GM23338 (cell line): ENCODE results near the gene DIDO1. TPM values are rescaled to one million over a fixed set of nuclear protein-coding genes. Genes with fewer than 3 reads are reported as not detected.

Source experiments
- ATAC-seq: fragments of 200-7000 bp; cut with Tn5 transposase; 3 replicates; pipeline ENCODE4 v1.9.1; 2020
- DNase-seq: peaks from one replicate; pipeline ENCODE4 v3.0.0-alpha.2; 2015; ENCODE audit warnings: low spot score
- H2AFZ ChIP-seq: fragments of 200-600 bp; sonication (generic); 2 replicates; pipeline ENCODE4 v1.8.0; 2016; ENCODE audit warnings: antibody characterized with exemption, mild to moderate bottlenecking, moderate library complexity
- H3F3A ChIP-seq: fragments of 200-600 bp; sonication (generic); replicated peaks from 2 replicates; pipeline ENCODE4 v1.8.0; 2017; ENCODE audit warnings: antibody characterized with exemption, mixed run types, low read depth
- H3K27ac ChIP-seq: fragments of 200-600 bp; sonication (generic); 2 replicates; pipeline ENCODE4 v1.6.1; 2016; ENCODE audit warnings: low read depth
- H3K27me3 ChIP-seq: fragments of 200-600 bp; sonication (generic); 2 replicates; pipeline ENCODE4 v1.8.0; 2016; ENCODE audit warnings: mild to moderate bottlenecking, mixed run types, moderate library complexity; ENCODE audit not compliant: insufficient read depth
- H3K36me3 ChIP-seq: fragments of 200-600 bp; sonication (generic); 2 replicates; pipeline ENCODE4 v1.8.0; 2016; ENCODE audit warnings: mild to moderate bottlenecking; ENCODE audit not compliant: insufficient read depth
- H3K4me1 ChIP-seq: fragments of 200-600 bp; sonication (generic); 2 replicates; pipeline ENCODE4 v1.8.0; 2016; ENCODE audit warnings: mild to moderate bottlenecking, moderate library complexity; ENCODE audit not compliant: insufficient read depth
- H3K4me2 ChIP-seq: fragments of 200-600 bp; sonication (generic); 2 replicates; pipeline ENCODE4 v1.7.1; 2017; ENCODE audit warnings: mixed run types
- H3K4me3 ChIP-seq: fragments of 200-600 bp; sonication (generic); 2 replicates; pipeline ENCODE4 v1.6.1; 2016; ENCODE audit warnings: mixed run types
- H3K79me2 ChIP-seq: fragments of 200-600 bp; sonication (generic); replicated peaks from 2 replicates; pipeline ENCODE4 v1.8.0; 2017; ENCODE audit warnings: mild to moderate bottlenecking; ENCODE audit not compliant: insufficient read depth
- H3K9me2 ChIP-seq: fragments of 200-600 bp; sonication (generic); 2 replicates; pipeline ENCODE4 v1.8.0; 2017; ENCODE audit not compliant: insufficient read depth
- H4K20me1 ChIP-seq: fragments of 200-600 bp; sonication (generic); replicated peaks from 2 replicates; pipeline ENCODE4 v1.8.0; 2017; ENCODE audit warnings: mild to moderate bottlenecking; ENCODE audit not compliant: insufficient read depth
- H3K27ac Mint-ChIP-seq: 2 replicates; pipeline ENCODE4 v1.8.0; 2020; ENCODE audit warnings: inconsistent platforms, mild to moderate bottlenecking, moderate library complexity, mixed read lengths
- H3K27me3 Mint-ChIP-seq: 3 replicates; pipeline ENCODE4 v1.8.0; 2022; ENCODE audit warnings: low read depth, mild to moderate bottlenecking, moderate library complexity, mixed read lengths, inconsistent platforms; ENCODE audit not compliant: insufficient read depth, poor library complexity
- H3K36me3 Mint-ChIP-seq: 3 replicates; pipeline ENCODE4 v1.8.0; 2021; ENCODE audit warnings: low read depth, mild to moderate bottlenecking, inconsistent platforms, moderate library complexity, mixed read lengths
- H3K4me1 Mint-ChIP-seq: 3 replicates; pipeline ENCODE4 v1.8.0; 2020; ENCODE audit warnings: mild to moderate bottlenecking, inconsistent platforms, mixed read lengths
- H3K4me3 Mint-ChIP-seq: 3 replicates; pipeline ENCODE4 v1.8.0; 2021; ENCODE audit warnings: moderate library complexity, mild to moderate bottlenecking, inconsistent platforms, mixed read lengths
- H3K9me3 Mint-ChIP-seq: 3 replicates; pipeline ENCODE4 v1.8.0; 2020; ENCODE audit warnings: moderate library complexity, mild to moderate bottlenecking, inconsistent platforms, mixed read lengths
- CTCF ChIP-seq, 2 experiments: fragments of 200-600 bp in 1 of 2; sonication (generic) in 1 of 2; conservative IDR thresholded peaks; 2 replicates each; pipeline versions ENCODE4 v1.5.1 to v1.6.1; 2016 to 2017; ENCODE audit warnings: antibody characterized with exemption in 2 of 2, low read depth in 2 of 2, mild to moderate bottlenecking in 2 of 2, moderate library complexity in 1 of 2
- EZH2 ChIP-seq: fragments of 200-600 bp; sonication (generic); IDR thresholded peaks from one replicate; pipeline ENCODE4 v1.8.0; 2017; ENCODE audit warnings: antibody characterized with exemption, mild to moderate bottlenecking, low read depth; ENCODE audit not compliant: unreplicated experiment
- JUNB ChIP-seq: IDR thresholded peaks from one replicate; pipeline ENCODE4 v1.6.1; 2016; ENCODE audit warnings: antibody characterized with exemption; ENCODE audit not compliant: unreplicated experiment
- NANOG ChIP-seq: IDR thresholded peaks from 2 replicates; pipeline ENCODE4 v1.6.1; 2016; ENCODE audit warnings: antibody characterized with exemption, borderline replicate concordance
- STAT1 ChIP-seq: IDR thresholded peaks from one replicate; pipeline ENCODE4 v1.6.1; 2016; ENCODE audit warnings: antibody characterized with exemption; ENCODE audit not compliant: unreplicated experiment
- ZNF114 ChIP-seq: fragments of 250-450 bp; sonication (Bioruptor Pico); IDR thresholded peaks from 2 replicates; pipeline ENCODE4 v1.5.0; 2020; ENCODE audit warnings: mild to moderate bottlenecking, moderate library complexity
- ZNF331 ChIP-seq: fragments of 250-450 bp; sonication (Bioruptor Pico); IDR thresholded peaks from 2 replicates; pipeline ENCODE4 v1.5.0; 2020; ENCODE audit warnings: low read depth, mild to moderate bottlenecking, moderate library complexity
- ZNF462 ChIP-seq: fragments of 250-450 bp; sonication (Bioruptor Pico); IDR thresholded peaks from 2 replicates; pipeline ENCODE4 v1.5.0; 2020; ENCODE audit warnings: mild to moderate bottlenecking, moderate library complexity
- polyA plus RNA-seq: library from polyadenylated mRNA; unstranded; fragments of >200 nt; fragmentation: Nextera tagmentation; extraction: Ambion mirVana; gene quantifications from 2 replicates; pipeline ENCODE4 v1.2.1, GENCODE V29; 2016
- total RNA-seq: library from RNA; depleted of rRNA; stranded (reverse); fragments of >200 nt; shearing (Covaris generic); gene quantifications from 2 replicates; pipeline ENCODE4 v1.2.3, GENCODE V29; 2014
- TF ChIP-seq, protein P1 (sequence below): IDR thresholded peaks from 2 replicates; pipeline ENCODE4 v1.6.1; 2016; ENCODE audit warnings: antibody characterized with exemption
- TF ChIP-seq, protein P2 (sequence below): IDR thresholded peaks from one replicate; pipeline ENCODE4 v1.6.1; 2018; ENCODE audit warnings: antibody characterized with exemption; ENCODE audit not compliant: unreplicated experiment

Gene DIDO1
- total and polyA plus RNA-seq, 2 experiments from 2014 or later: 72.4 to 162 TPM

DNA sequence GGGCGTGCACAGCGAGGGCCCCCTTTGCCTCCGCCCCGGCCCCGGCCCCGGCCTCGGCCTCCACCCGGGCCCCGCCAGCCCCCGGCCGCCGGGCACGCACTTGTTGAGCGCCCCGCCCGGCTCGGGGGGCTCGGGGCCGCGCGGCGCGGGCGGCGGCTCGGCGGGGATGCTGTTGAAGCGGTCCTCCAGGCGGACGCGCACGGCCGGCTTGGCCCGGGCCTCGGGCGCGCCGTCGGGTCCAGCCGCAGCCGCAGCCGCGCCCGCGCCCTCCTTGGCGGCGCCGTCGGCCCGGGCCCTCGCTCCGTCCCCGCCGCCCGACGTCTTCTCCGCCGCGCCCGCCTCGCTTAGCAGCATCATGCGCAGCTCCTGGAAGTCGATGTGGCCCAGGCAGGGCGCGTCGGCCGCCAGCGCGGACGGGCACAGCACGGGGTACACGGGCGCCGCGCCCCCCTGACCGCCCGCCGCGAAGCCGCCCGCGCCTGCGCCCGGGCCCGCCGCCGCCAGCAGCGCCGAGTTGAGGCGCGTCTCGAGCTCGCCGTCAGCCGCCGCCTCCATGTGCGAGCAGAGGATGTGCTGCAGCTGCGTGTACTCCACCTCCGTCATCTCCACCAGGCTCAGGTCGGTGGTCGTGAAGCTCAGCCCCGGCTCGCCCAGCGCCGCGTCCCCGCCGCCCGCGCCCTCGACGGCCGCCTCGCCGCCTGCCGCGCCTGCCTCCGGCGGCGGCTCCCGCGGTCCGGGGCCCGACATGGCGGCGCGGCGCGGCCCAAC, 65.2 kb downstream of the DIDO1 start:
- Histone ChIP-seq H3K9me2 (no peaks in the 10 kb centered on the region), H3K4me1 (peaks cover 10% of the 10 kb centered on the region; the same call in 1 of the 2 replicates), H4K20me1 (peaks cover 23% of the 10 kb centered on the region), H3K27ac (no peak overlapping the region), H3K27me3 (peaks cover 10% of the 10 kb centered on the region), H2AFZ (no peak overlapping the region), H3K4me2 (peak overlapping the region; percentile 96; the same call in 1 of the 2 replicates), H3K4me3 (peak overlapping the region; percentile 70), H3K36me3 (peaks cover 14% of the 10 kb centered on the region), H3K79me2 (peaks cover 30% of the 10 kb centered on the region), H3F3A (peaks cover 15% of the 10 kb centered on the region; the same call in 1 of the 2 replicates)
- H3K36me3 Mint-ChIP-seq: peaks cover 19% of the 10 kb centered on the region
- peaks cover 8% of the 10 kb centered on the region; the same call in 2 of the 3 replicates for H3K9me3 Mint-ChIP-seq
- H3K4me3 Mint-ChIP-seq: peak overlapping the region; percentile 53; the same call in 2 of the 3 replicates
- TF ChIP-seq EZH2 (no peak), STAT1 (no peak), NANOG (no peak), JUNB (no peak), ZNF114 (CRISPR knock-in tag) (no peak), ZNF462 (CRISPR knock-in tag) (no peak), CTCF (conservative IDR thresholded peaks at IDR 0.05; ENCODE audit: low read depth in 2 of 2) (no peak), ZNF331 (CRISPR knock-in tag) (no peak)
- TF ChIP-seq, protein P1, sequence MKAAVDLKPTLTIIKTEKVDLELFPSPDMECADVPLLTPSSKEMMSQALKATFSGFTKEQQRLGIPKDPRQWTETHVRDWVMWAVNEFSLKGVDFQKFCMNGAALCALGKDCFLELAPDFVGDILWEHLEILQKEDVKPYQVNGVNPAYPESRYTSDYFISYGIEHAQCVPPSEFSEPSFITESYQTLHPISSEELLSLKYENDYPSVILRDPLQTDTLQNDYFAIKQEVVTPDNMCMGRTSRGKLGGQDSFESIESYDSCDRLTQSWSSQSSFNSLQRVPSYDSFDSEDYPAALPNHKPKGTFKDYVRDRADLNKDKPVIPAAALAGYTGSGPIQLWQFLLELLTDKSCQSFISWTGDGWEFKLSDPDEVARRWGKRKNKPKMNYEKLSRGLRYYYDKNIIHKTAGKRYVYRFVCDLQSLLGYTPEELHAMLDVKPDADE: no peak
- TF ChIP-seq, protein P2, sequence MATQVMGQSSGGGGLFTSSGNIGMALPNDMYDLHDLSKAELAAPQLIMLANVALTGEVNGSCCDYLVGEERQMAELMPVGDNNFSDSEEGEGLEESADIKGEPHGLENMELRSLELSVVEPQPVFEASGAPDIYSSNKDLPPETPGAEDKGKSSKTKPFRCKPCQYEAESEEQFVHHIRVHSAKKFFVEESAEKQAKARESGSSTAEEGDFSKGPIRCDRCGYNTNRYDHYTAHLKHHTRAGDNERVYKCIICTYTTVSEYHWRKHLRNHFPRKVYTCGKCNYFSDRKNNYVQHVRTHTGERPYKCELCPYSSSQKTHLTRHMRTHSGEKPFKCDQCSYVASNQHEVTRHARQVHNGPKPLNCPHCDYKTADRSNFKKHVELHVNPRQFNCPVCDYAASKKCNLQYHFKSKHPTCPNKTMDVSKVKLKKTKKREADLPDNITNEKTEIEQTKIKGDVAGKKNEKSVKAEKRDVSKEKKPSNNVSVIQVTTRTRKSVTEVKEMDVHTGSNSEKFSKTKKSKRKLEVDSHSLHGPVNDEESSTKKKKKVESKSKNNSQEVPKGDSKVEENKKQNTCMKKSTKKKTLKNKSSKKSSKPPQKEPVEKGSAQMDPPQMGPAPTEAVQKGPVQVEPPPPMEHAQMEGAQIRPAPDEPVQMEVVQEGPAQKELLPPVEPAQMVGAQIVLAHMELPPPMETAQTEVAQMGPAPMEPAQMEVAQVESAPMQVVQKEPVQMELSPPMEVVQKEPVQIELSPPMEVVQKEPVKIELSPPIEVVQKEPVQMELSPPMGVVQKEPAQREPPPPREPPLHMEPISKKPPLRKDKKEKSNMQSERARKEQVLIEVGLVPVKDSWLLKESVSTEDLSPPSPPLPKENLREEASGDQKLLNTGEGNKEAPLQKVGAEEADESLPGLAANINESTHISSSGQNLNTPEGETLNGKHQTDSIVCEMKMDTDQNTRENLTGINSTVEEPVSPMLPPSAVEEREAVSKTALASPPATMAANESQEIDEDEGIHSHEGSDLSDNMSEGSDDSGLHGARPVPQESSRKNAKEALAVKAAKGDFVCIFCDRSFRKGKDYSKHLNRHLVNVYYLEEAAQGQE: no peak
- no peak overlapping the region for H3K27ac Mint-ChIP-seq
- ATAC-seq: no peak; the same call in 1 of the 3 replicates
- H3K4me1 Mint-ChIP-seq: peaks cover 28% of the 10 kb centered on the region
- DNase-seq: peak; percentile 46
- peaks cover 15% of the 10 kb centered on the region for H3K27me3 Mint-ChIP-seq
